Testis (tissue), 3 donors: ENCODE results near the gene HIP1. TPM values are rescaled to one million over a fixed set of nuclear protein-coding genes. Genes with fewer than 3 reads are reported as not detected.

Experiments
- DNase-seq: peaks from one replicate; pipeline ENCODE4 v3.0.0-alpha.2; 2019
- H3K27ac ChIP-seq, 2 donors: fragments of 200-600 bp; sonication (generic); one replicate each; pipeline ENCODE4 v1.5.1; 2019
- H3K27me3 ChIP-seq: fragments of 200-600 bp; sonication (generic); one replicate; pipeline ENCODE4 v1.5.1; 2019
- H3K36me3 ChIP-seq: fragments of 200-600 bp; sonication (generic); one replicate; pipeline ENCODE4 v1.5.1; 2017; ENCODE audit warnings: low read depth; ENCODE audit errors: missing control alignments
- H3K4me1 ChIP-seq: fragments of 200-600 bp; sonication (generic); one replicate; pipeline ENCODE4 v1.5.1; 2019
- H3K4me3 ChIP-seq, 2 donors: fragments of 200-600 bp; sonication (generic); one replicate each; pipeline ENCODE4 v1.5.1; 2017 to 2019
- H3K9me3 ChIP-seq: fragments of 200-600 bp; sonication (generic); one replicate; pipeline ENCODE4 v1.5.1; 2017
- CTCF ChIP-seq, 3 experiments: fragments of 450-650 bp in 2 of 3; fragments of 200-600 bp in 1 of 3; sonication (generic) in 1 of 3; IDR thresholded peaks; one replicate each; pipeline ENCODE4 v1.5.1; 2016 to 2019; ENCODE audit warnings: antibody characterized with exemption in 3 of 3, mild to moderate bottlenecking in 2 of 3, moderate library complexity in 1 of 3
- POLR2A ChIP-seq: fragments of 450-650 bp; IDR thresholded peaks from one replicate; pipeline ENCODE4 v1.6.1; 2017; ENCODE audit warnings: antibody characterized with exemption, mild to moderate bottlenecking, moderate library complexity
- WGBS, 2 donors: methylation state at CpG; one replicate each; pipeline ENCODE4 v1.1.5; 2018; 5-methylcytosine and 5-hydroxymethylcytosine counted together
- intact Hi-C: fragments of 100-400 bp; cut with DNase I; formaldehyde crosslinking; loops from one replicate; pipeline ENCODE4 v1.15.1; 2023; ENCODE audit warnings: low total_unique reads
- polyA plus RNA-seq: library from polyadenylated mRNA; stranded (reverse); fragments of 350-450 nt; fragmentation: Illumina TruSeq; extraction: RNeasy Lipid Tissue Mini Kit (QIAGEN cat#74804); gene quantifications from one replicate; pipeline ENCODE4 v1.2.3, GENCODE V29; 2014; ENCODE audit warnings: low read depth, low replicate concordance; ENCODE audit not compliant: insufficient read depth
- total RNA-seq, 2 donors: library from RNA; depleted of rRNA; stranded (reverse); fragments of >200 nt; gene quantifications; one replicate each; pipeline ENCODE4 v1.2.3, GENCODE V29; 2016

The HIP1 gene
- total and polyA plus RNA-seq, 3 donors from 2014 or later, result 43.5 to 85.4 (median 68.0) TPM

- 53 to 57% methylated on average over 11 to 13 of the region's 13 CpGs for WGBS, 2 donors
- Histone ChIP-seq H3K27ac (no peak overlapping the region), H3K4me1 (peaks cover 3% of the 10 kb centered on the region), H3K36me3 (no peaks in the 10 kb centered on the region), H3K4me3 (no peak overlapping the region), H3K9me3 (no peaks in the 10 kb centered on the region), H3K27me3 (no peaks in the 10 kb centered on the region)
- intact Hi-C loops, result no loop called here
- no peak for TF ChIP-seq CTCF (IDR thresholded peaks at IDR 0.05)
- TF ChIP-seq POLR2A, result no peak
- peak; percentile 53 for DNase-seq
Observed at GRCh38 chr7:75740846-75741497, 2.2 kb upstream of the HIP1 start.

GRCh38 chr7:75739796-75740672 lies 1.3 kb upstream of the HIP1 start:
- Histone ChIP-seq H3K4me3 (peak overlapping the region; percentile 68 to 96), H3K27me3 (no peaks in the 10 kb centered on the region), H3K4me1 (peaks cover 3% of the 10 kb centered on the region), H3K36me3 (no peaks in the 10 kb centered on the region), H3K9me3 (no peaks in the 10 kb centered on the region), H3K27ac (peak overlapping the region; percentile 84 to 94)
- intact Hi-C loops, result no loop called here
- no peak for TF ChIP-seq POLR2A
- TF ChIP-seq CTCF (IDR thresholded peaks at IDR 0.05), result no peak
- 53 to 54% methylated on average over 26 of the region's 26 CpGs for WGBS, 2 donors
- DNase-seq, result no peak

GRCh38 chr7:75738975-75739795 lies 444 bp upstream of the HIP1 start:
- DNase-seq, result peak; percentile 100
- peak overlapping the region; percentile 68 to 96 for H3K4me3 ChIP-seq
- TF ChIP-seq CTCF (IDR thresholded peaks at IDR 0.05), result peak in 2 of 3 experiments; percentile 5 to 34
- no peak for TF ChIP-seq POLR2A
- intact Hi-C loops, result no loop called here
- H3K9me3 ChIP-seq, result no peaks in the 10 kb centered on the region
- no peaks in the 10 kb centered on the region for H3K36me3 ChIP-seq
- H3K27ac ChIP-seq, result peak overlapping the region; percentile 84 to 94
- H3K4me1 ChIP-seq, result peaks cover 3% of the 10 kb centered on the region
- WGBS, 2 donors, result 0% methylated on average over 4 to 41 of the region's 89 CpGs
- no peaks in the 10 kb centered on the region for H3K27me3 ChIP-seq

- no peaks in the 10 kb centered on the region for H3K27me3 ChIP-seq
- no peak for DNase-seq
- peak overlapping the region; percentile 68 to 96 for H3K4me3 ChIP-seq
- peak overlapping the region; percentile 70 to 78 for H3K27ac ChIP-seq
- 4% methylated on average over 18 of the region's 18 CpGs for WGBS, 2 donors
- no peaks in the 10 kb centered on the region for H3K9me3 ChIP-seq
- TF ChIP-seq CTCF (IDR thresholded peaks at IDR 0.05), result no peak
- TF ChIP-seq POLR2A, result no peak
- H3K4me1 ChIP-seq, result peaks cover 3% of the 10 kb centered on the region
- no peaks in the 10 kb centered on the region for H3K36me3 ChIP-seq
- intact Hi-C loops, result no loop called here
Observed at GRCh38 chr7:75737856-75738603, 711 bp downstream of the HIP1 start.
